ENCODE measurements around the gene STUB1. TPM values are rescaled to one million over a fixed set of nuclear protein-coding genes. Genes with fewer than 3 reads are reported as not detected.
A peak's percentile ranks its signal among the peaks of the same experiment; 100 is the strongest.

Gene STUB1
- total and polyA plus RNA-seq, 2 experiments from 2014 or later: 91.7 to 108 TPM

GRCh38 chr16:637081-638018, 42.9 kb upstream of the STUB1 start:
- H3K4me1 ChIP-seq (ENCODE audit: insufficient read depth): peaks cover 19% of the 10 kb centered on the region
- no peaks in the 10 kb centered on the region for H3K27me3 ChIP-seq (ENCODE audit: insufficient read depth)
- no peaks in the 10 kb centered on the region; the same call in 1 of the 2 replicates for H3K79me2 ChIP-seq (replicated peaks; ENCODE audit: insufficient read depth)
- Mint-ChIP-seq H3K4me1 (peaks cover 20% of the 10 kb centered on the region), H3K4me3 (peak overlapping the region; percentile 89), H3K27me3 (ENCODE audit: insufficient read depth, low read depth, poor library complexity) (peaks cover 12% of the 10 kb centered on the region), H3K27ac (no peak overlapping the region), H3K36me3 (ENCODE audit: low read depth) (no peaks in the 10 kb centered on the region), H3K9me3 (peaks cover 4% of the 10 kb centered on the region; the same call in 2 of the 3 replicates)
- 0 out of 2 replicates have a peak, but pooled peaks cover 6% of the 10 kb centered on the region for H3F3A ChIP-seq (replicated peaks; ENCODE audit: low read depth)
- TF ChIP-seq, protein P1, sequence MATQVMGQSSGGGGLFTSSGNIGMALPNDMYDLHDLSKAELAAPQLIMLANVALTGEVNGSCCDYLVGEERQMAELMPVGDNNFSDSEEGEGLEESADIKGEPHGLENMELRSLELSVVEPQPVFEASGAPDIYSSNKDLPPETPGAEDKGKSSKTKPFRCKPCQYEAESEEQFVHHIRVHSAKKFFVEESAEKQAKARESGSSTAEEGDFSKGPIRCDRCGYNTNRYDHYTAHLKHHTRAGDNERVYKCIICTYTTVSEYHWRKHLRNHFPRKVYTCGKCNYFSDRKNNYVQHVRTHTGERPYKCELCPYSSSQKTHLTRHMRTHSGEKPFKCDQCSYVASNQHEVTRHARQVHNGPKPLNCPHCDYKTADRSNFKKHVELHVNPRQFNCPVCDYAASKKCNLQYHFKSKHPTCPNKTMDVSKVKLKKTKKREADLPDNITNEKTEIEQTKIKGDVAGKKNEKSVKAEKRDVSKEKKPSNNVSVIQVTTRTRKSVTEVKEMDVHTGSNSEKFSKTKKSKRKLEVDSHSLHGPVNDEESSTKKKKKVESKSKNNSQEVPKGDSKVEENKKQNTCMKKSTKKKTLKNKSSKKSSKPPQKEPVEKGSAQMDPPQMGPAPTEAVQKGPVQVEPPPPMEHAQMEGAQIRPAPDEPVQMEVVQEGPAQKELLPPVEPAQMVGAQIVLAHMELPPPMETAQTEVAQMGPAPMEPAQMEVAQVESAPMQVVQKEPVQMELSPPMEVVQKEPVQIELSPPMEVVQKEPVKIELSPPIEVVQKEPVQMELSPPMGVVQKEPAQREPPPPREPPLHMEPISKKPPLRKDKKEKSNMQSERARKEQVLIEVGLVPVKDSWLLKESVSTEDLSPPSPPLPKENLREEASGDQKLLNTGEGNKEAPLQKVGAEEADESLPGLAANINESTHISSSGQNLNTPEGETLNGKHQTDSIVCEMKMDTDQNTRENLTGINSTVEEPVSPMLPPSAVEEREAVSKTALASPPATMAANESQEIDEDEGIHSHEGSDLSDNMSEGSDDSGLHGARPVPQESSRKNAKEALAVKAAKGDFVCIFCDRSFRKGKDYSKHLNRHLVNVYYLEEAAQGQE (IDR thresholded peaks at IDR 0.05; ENCODE audit: unreplicated experiment): no peak
- TF ChIP-seq POLR2AphosphoS5 (IDR thresholded peaks at IDR 0.05; ENCODE audit: low read depth): 0 out of 2 replicates have a peak, but pooled peaks have one; percentile 23
- TF ChIP-seq EZH2phosphoT487 (IDR thresholded peaks at IDR 0.05; ENCODE audit: unreplicated experiment): no peak
- H3K4me2 ChIP-seq: peak overlapping the region; percentile 97
- H3K36me3 ChIP-seq (ENCODE audit: insufficient read depth): no peaks in the 10 kb centered on the region
- peak overlapping the region; percentile 76; the same call in 1 of the 2 replicates for H2AFZ ChIP-seq
- DNase-seq (ENCODE audit: low spot score) (peak; percentile 90), ATAC-seq (peak; percentile 16)
- H4K20me1 ChIP-seq (replicated peaks; ENCODE audit: insufficient read depth): no peaks in the 10 kb centered on the region
- no peaks in the 10 kb centered on the region for H3K9me2 ChIP-seq (ENCODE audit: insufficient read depth)
- peak overlapping the region; percentile 63; the same call in 1 of the 2 replicates for H3K27ac ChIP-seq (ENCODE audit: low read depth)
- peak overlapping the region; percentile 95 for H3K4me3 ChIP-seq

GRCh38 chr16:638034-638543, 42.1 kb upstream of the STUB1 start:
- Histone ChIP-seq H3K4me3 (peak overlapping the region; percentile 58), H4K20me1 (replicated peaks; ENCODE audit: insufficient read depth) (no peaks in the 10 kb centered on the region), H3K9me2 (ENCODE audit: insufficient read depth) (no peaks in the 10 kb centered on the region), H3K27ac (ENCODE audit: low read depth) (no peak overlapping the region), H2AFZ (no peak overlapping the region), H3K4me1 (ENCODE audit: insufficient read depth) (peaks cover 24% of the 10 kb centered on the region), H3K36me3 (ENCODE audit: insufficient read depth) (no peaks in the 10 kb centered on the region), H3K27me3 (ENCODE audit: insufficient read depth) (no peaks in the 10 kb centered on the region), H3K79me2 (replicated peaks; ENCODE audit: insufficient read depth) (peaks cover 7% of the 10 kb centered on the region), H3F3A (replicated peaks; ENCODE audit: low read depth) (0 out of 2 replicates have a peak, but pooled peaks cover 6% of the 10 kb centered on the region), H3K4me2 (peak overlapping the region; percentile 79; the same call in 1 of the 2 replicates)
- Mint-ChIP-seq H3K4me1 (peaks cover 20% of the 10 kb centered on the region), H3K27ac (peak overlapping the region; percentile 56; the same call in 1 of the 2 replicates), H3K36me3 (ENCODE audit: low read depth) (no peaks in the 10 kb centered on the region), H3K9me3 (peaks cover 4% of the 10 kb centered on the region; the same call in 2 of the 3 replicates), H3K4me3 (peak overlapping the region; percentile 65; the same call in 2 of the 3 replicates), H3K27me3 (ENCODE audit: insufficient read depth, low read depth, poor library complexity) (peaks cover 12% of the 10 kb centered on the region)
- peak; percentile 0; the same call in 1 of the 3 replicates for ATAC-seq
- peak; percentile 37 for DNase-seq (ENCODE audit: low spot score)
- TF ChIP-seq ETS1 (IDR thresholded peaks at IDR 0.05): no peak
- TF ChIP-seq POLR2AphosphoS5 (IDR thresholded peaks at IDR 0.05; ENCODE audit: low read depth): no peak; the same call in 1 of the 2 replicates
- TF ChIP-seq ZNF462 (CRISPR knock-in tag; IDR thresholded peaks at IDR 0.05): no peak
- TF ChIP-seq EZH2 (IDR thresholded peaks at IDR 0.05; ENCODE audit: low read depth, unreplicated experiment): no peak
- no peak for TF ChIP-seq NANOG (IDR thresholded peaks at IDR 0.05; ENCODE audit: borderline replicate concordance)
- TF ChIP-seq CREB1 (CRISPR knock-in tag; IDR thresholded peaks at IDR 0.05; ENCODE audit: low read depth): no peak

All from GM23338 (cell line).